Measurements from ENCODE around the gene HS3ST1.

HS3ST1 gene

GRCh38 chr4:11436084-11436483 is 7.4 kb upstream of the HS3ST1 start:
- Histone ChIP-seq H3K27me3 (ENCODE audit: insufficient read depth, poor library complexity, severe bottlenecking) (peaks cover 5% of the 10 kb centered on the region), H3K4me3 (replicated peaks; ENCODE audit: insufficient read depth, low read length) (no peak overlapping the region), H3K27ac (replicated peaks) (no peak overlapping the region)
- DNase-seq (ENCODE audit: low read depth in 1 of 2, low spot score in 1 of 2), result no peak
- TF ChIP-seq POLR2AphosphoS5 (IDR thresholded peaks at IDR 0.05; ENCODE audit: low read depth), result no peak
- TF ChIP-seq GABPA (IDR thresholded peaks at IDR 0.05; ENCODE audit: low read depth), result no peak

- H3K27me3 ChIP-seq (ENCODE audit: insufficient read depth, poor library complexity, severe bottlenecking), result peaks cover 5% of the 10 kb centered on the region
- no peak for DNase-seq (ENCODE audit: low read depth in 1 of 2, low spot score in 1 of 2)
- no peak overlapping the region for H3K27ac ChIP-seq (replicated peaks)
- no peak for TF ChIP-seq REST (IDR thresholded peaks at IDR 0.05; ENCODE audit: insufficient replicate concordance, low read depth)
- no peak for TF ChIP-seq CTCF (IDR thresholded peaks at IDR 0.05; ENCODE audit: insufficient read depth, low read length)
- TF ChIP-seq GABPA (IDR thresholded peaks at IDR 0.05; ENCODE audit: low read depth), result no peak
- H3K4me3 ChIP-seq (replicated peaks; ENCODE audit: insufficient read depth, low read length), result no peak overlapping the region
Observed at GRCh38 chr4:11435557-11435956, 6.9 kb upstream of the HS3ST1 start.

- Histone ChIP-seq H3K27ac (replicated peaks) (no peak overlapping the region), H3K4me3 (replicated peaks; ENCODE audit: insufficient read depth, low read length) (no peak overlapping the region), H3K27me3 (ENCODE audit: insufficient read depth, poor library complexity, severe bottlenecking) (peaks cover 27% of the 10 kb centered on the region)
- TF ChIP-seq CTCF (IDR thresholded peaks at IDR 0.05; ENCODE audit: insufficient read depth, low read length) (no peak), GABPA (IDR thresholded peaks at IDR 0.05; ENCODE audit: low read depth) (no peak), POLR2AphosphoS5 (IDR thresholded peaks at IDR 0.05; ENCODE audit: low read depth) (no peak), REST (IDR thresholded peaks at IDR 0.05; ENCODE audit: insufficient replicate concordance, low read depth) (no peak), SPI1 (IDR thresholded peaks at IDR 0.05; ENCODE audit: borderline replicate concordance, low read depth) (no peak)
- no peak for DNase-seq (ENCODE audit: low read depth in 1 of 2, low spot score in 1 of 2)
Observed at GRCh38 chr4:11431111-11431510, 2.4 kb upstream of the HS3ST1 start.

GRCh38 chr4:11430536-11430935 is 1.8 kb upstream of the HS3ST1 start:
- no peak for DNase-seq (ENCODE audit: low read depth in 1 of 2, low spot score in 1 of 2)
- TF ChIP-seq REST (IDR thresholded peaks at IDR 0.05; ENCODE audit: insufficient replicate concordance, low read depth) (no peak), POLR2AphosphoS5 (IDR thresholded peaks at IDR 0.05; ENCODE audit: low read depth) (no peak), CTCF (IDR thresholded peaks at IDR 0.05; ENCODE audit: insufficient read depth, low read length) (no peak), SPI1 (IDR thresholded peaks at IDR 0.05; ENCODE audit: borderline replicate concordance, low read depth) (no peak), GABPA (IDR thresholded peaks at IDR 0.05; ENCODE audit: low read depth) (no peak)
- Histone ChIP-seq H3K4me3 (replicated peaks; ENCODE audit: insufficient read depth, low read length) (no peak overlapping the region), H3K27me3 (ENCODE audit: insufficient read depth, poor library complexity, severe bottlenecking) (peaks cover 27% of the 10 kb centered on the region), H3K27ac (replicated peaks) (no peak overlapping the region)

Measured in HL-60 (cell line).